NCI-H146 (cell line): ENCODE measurements around the gene ADA.

Source experiments
- DNase-seq: peaks from one replicate; lab custom pipeline; 2025; lab: John Stamatoyannopoulos, UW

The ADA gene

DNA sequence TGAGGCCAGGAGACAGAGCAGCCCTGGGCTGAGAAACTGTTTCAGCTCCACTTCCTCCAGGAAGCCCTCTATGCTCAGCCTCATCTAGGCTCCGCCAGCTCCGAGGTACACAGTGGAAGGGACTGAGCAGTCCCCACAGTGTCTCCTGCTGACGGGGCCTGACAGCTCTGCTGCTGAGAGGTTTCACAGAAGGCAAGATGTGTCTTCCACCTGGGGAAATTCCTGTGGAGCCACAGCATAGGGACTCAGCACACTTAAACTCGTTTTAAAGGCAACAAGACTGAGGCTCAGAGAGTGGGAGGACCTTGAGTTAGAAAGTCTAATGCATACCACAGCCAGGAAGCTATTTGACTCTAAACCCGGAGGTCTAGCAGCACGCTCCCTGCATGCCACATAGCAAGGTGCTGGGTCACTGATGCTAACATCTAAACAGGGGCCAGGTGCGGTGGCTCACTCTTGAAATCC, 6.8 kb downstream of the ADA start:
- DNase-seq = no peak

DNA sequence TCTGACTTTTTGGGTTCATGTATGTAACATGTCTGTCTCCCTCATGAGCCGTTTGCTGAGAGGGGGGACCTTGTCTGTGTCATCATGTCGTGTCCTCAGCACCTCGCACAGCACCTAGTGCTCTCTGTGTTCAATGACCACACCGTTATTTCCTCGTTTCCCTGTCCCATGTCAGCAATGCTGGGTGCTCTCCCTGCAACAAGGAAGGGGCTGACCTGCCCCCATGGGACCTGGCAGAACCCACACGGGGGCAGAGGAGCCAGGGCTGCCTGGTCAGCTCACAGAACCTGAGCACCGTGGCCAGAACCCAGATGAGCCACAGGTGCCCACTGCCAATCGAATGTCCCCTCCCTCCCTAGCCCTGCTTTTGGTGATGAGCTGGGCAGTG, 7.3 kb downstream of the ADA start:
- no peak for DNase-seq

DNA sequence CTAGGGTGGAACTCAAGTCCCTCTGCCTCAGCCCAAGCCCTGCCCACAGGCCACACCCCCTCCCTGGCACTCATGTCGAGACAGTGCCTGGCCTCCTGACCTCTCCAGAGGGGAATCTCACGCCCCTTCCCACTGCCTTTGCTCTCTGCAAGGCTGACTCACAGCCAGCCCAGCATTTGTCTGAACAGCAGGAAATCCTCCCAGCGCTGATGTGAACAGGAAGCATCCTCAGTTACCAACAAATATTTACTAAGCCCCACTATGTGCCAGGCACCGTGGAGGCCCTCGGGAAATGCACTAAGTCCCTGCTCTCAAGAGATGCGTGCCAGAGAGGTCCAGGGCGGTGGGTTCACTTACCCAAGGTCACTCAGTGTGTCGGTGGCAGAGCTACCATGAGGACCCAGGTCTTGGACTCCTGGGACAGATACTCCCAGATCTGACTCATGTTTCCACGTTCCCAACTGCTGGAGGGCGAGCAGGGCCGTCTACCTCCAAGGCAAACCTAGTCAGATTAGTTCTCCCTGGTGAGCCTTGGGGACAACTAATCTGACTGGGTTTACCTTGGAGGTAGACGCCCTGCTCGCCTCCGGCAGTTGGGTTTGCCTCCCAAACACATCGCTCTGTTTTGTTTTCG, 7.8 kb downstream of the ADA start:
- DNase-seq = no peak

DNA sequence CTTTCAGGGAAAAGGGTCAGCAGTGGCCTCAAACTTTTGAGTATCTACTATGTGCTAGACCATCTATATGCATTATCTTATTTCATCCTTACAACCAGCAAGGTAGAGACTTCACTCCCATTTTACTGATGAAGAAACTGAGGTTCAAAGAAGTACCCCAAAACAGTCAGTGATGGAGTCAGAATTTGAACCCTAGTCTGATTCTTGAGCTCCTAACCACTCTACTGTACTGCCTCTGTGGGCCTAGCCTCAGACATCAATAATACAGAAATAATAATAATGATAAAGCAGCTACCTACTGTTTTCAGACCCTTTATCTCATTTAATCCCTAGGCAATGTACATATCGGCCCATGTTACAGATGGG, 8.4 kb downstream of the ADA start:
- DNase-seq = no peak

DNA sequence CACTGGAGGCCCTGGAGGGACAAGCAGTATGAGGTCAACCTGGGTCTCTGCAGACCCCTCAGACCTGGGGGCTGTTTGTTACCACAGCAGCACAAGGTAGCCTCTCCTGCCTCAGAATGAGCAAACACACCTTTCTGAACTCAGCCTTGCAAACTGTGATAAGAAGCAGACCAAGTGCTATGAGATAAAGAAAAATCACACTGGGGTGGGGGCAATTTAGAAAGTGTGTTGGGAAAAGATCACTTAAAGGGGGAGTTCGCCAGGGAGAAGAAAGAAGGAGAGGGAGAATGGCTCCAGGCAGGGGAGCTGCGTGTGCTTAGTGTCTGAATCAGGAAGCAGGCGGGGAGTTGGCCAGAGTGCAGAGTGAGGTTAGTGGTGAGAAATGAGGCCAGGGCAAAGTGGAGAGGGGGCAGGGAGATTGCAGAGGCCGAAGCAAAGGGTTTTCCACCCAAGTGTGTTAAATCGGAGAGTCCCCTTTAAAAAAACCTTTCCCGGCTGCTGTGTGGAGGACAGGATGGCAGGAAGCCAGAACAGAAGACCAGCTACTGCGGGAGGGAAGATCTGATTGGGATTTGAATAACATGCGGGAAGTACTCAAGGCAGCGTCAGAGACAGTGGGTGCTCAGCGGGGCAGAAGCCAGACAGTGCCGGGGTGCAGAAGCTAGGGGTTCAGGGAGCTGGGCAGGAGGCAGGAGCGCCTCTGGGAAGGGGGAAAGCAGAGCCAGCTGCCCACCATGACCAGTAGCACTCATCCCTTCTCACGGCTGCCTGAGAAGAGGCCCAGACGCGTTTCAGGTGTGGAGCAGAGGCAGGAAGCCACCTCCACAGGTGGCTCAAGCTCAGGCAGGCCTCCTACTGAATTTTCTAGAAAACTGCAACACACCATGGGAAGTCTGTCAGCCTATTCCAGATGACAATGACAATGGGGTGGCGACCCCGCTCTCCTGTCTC, 9.0 kb downstream of the ADA start:
- peak; percentile 61 for DNase-seq

DNA sequence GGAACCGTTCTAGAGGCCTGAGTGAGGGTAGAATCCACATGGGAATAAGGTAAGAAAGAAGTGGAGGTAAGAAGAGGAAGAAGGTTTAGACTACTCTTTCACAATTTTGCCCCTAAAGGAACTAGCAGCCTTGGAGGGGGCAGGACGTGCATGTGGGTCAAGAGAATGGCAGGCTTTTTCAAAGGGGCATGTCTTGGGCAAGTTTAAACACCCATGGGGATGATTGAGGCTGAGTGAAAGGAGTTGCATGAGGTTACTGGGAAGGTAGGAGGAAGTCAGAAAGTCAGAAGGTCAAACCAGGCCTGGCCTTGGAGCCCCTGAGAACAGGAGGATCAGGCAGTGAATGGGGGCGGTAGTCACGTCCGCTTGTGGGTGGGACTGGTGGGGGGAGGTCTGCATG, 10.2 kb downstream of the ADA start:
- DNase-seq = no peak

DNA sequence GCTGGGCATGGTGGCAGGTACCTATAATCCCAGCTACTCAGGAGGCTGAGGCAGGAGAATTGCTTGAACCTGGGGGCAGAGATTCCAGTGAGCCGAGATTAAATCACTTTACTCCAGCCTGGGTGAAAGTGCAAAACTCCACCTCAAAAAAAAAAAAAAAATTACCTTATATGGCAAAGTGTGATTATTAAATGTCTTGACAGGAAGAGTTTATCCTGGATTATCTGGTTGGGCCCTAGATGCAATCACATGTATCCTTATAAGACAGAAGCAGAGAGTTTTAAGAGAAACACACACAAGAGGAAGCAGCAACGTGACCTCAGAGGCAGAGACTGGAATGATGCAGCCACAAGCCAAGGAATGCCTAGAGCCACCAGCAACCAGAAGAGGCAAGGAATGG, 11.0 kb downstream of the ADA start:
- no peak for DNase-seq

DNA sequence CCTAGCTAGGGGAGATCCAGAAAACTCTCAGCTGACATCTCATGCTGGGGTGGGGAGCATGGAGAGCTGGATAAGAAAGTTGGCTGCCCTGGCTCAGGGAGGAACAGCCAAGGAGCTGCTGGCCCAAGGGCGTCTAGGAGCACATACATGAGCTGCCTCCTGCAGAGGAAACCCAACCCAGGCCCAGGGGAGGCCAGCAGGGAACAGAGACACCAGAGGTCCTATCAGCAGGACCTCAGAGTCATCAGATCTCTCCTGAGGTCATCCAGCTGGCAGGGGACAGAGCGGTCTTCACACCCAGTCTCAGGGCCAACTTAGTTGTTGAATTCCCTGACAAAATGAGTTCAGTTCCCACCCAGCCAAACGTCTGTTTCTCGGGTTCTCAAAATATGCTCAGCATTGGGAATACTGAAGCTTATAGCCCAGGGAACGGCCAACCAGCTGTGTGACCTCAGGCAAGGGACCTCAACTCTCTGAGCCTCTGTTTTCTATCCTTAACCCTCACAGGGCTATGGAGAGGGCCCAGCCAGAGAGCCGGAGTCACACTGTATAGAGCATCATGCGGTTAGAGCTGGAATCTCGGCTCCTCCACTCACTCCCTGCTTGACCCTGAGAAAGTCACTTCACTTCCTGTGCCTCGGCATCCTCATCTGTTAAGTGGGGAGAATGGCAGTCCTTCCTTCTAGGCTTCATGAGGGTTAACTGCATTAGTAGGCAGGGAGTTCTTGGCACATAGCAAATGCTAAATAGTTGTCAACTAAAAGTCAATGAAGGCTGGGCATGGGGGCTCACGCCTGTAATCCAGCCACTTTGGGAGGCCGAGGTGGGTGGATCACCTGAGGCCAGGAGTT, 13.8 kb downstream of the ADA start:
- DNase-seq = no peak

DNA sequence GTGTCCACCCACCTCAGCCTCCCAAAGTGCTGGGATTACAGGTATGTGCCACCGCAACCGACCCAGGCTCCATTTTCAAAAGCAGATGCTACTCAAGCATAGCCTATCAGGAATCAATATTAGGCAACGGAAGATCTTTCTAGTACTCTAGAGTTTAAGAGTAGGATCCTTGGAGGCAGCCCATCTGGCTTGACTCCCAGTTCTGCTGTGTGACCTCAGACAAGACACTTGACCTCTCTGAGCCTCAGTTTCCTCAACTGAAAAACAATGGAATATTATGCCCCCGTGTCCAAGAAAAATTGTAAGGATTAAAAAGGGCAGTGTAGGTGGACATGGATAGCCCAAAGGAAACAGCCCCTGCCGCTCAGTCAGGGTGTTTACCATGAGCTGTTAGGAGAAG, 14.5 kb downstream of the ADA start:
- no peak for DNase-seq

DNA sequence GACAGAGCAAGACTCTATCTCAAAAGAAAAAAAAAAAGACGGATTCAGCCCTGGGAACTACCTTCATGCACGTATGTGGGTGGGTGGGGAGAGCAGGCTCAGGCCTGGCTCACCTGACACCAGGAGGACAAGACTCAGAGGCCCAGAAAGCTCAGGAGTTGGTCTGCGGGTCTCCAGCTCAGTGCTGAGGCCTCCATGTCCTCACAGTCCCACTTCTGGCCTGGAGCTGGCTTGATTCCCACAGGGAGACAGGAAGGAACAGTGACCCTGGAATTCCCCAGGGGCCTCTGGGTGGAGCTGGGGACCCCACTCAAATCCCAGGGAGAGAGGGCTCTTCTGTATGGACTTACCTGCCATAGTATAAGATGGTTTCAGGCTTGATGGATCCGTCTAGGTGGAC, 15.6 kb downstream of the ADA start:
- no peak for DNase-seq

DNA sequence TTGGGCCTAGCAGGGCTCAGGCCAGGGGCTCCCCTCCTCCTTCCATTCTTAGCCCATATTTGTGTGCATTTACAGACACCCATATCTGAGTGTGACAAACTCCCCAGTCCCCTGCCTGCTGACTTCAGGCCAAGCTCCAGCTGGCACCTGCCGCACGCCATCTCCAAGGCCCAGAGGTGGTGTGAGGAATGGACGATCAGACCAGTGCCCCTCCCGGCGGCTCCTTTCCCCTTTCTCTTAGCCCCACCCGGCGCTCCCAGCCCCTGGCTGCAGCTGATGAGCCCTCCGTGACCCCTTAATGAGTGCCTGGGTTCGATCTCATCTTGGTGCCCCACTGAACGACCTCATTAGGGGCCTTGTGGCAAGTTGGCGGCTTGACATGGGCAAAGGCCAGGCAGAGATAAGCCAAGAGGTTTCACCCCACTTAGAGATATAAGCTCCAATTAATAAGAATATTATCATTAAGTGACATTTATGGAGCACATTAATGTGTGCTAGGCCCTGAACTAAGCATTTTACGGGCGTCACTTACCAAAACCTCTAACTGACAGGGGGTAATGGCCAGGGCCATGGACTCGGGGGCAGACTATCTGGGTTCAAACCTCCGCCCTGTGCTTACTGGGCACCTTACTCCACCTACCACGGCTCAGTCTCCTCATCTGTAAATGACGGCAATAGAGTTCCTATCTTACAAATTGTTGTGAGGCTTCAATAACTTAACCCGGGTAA, 17.5 kb downstream of the ADA start:
- DNase-seq = no peak

DNA sequence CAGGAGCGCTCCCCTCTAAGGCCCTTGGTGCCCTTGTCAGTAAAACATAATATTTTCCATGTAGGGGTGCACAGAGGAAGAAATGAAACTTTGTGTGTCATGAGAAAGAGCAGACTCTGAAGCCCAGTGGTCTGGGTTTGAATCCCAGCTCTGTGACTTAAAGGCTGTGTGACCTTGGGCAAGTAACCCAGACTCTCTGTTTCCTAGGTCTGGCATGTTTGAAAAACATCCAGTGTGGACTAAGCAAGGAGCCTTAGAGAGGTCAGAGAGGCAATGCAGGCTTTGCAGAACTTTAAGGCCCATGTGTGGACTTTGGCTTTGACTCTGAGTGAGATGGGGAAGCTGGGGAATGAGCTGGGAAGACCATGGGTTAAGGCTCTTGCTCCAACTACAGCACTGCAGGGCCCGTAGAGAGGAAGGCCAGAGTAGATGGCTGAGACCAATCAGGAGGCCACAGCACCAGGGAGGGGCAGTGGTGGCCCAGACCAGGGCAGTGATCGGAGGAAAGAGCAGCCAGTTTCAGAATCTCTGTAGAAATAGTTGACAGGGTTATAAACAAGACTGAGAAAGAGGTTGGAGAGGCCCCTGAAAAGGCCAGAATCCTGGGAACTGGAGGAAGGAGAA, 18.2 kb downstream of the ADA start:
- DNase-seq = no peak

DNA sequence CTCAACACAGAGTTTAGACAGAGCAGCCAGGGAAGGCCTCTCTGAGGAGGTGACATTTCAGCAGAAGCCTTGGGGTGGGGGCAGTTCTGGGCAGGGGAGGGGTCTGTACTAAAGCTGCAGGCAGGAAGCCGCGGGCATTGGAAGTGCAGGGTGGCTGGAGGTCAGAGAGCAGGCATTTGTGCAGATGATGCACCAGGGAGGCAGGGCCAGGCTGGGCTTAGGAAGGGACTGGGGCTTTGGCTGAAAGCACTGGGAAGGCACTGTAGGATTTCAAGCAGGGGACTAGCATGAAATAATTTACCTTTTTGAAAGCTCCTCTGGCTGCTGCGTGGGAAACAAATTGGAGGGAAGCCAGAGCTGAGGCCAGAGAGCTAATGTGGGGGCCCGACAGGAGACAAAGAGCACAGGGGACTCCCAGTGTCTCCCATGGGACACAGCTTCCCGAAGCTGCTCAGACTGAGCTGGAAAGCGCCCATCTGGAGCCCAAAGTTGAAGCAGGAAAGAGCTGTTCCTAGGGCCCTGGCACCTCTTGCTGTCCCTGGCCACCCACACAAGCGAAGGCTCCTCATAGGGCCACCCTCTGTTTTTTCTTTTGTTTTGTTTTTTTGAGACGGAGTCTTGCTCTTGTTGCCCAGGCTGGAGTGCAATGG, 19.3 kb downstream of the ADA start:
- DNase-seq = no peak

DNA sequence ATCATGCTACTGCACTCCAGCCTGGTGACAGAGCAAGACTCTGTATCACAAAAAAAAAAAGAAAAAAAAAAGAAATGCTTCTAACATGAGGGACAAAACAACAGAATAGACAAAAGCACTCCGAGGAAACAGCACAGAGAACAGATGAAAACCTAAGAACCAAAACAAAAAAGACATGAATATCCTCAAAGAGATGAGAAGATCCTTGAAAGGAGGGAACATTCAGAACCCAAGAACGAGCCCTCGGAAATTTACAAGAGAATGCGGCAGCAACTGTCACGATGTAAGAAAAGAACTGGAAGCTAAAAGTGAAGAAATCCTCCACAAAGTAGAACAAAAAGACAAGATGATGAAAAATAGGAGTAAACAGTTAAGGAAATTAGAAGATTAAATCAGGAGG, 21.2 kb downstream of the ADA start:
- DNase-seq = no peak

DNA sequence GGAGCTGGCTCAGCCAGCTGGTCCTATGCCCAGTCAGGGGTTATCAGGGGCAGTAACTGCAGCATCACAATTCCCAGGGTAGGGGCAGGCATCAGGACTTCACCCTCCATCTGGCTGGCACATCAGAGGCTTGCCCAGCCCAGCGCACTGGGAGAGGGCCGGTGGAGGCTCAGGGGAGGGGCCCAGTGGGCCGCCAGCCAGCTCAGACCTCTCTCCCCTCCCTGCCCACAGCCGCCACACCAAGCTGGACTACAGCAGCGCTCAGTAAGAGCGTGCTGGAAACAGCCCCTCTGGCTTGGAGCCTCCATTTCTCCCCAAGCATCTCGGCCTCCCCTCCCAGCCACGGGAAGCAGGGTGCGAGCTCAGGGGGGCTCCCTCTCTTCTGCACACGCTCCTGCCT, 22.0 kb downstream of the ADA start:
- no peak for DNase-seq

DNA sequence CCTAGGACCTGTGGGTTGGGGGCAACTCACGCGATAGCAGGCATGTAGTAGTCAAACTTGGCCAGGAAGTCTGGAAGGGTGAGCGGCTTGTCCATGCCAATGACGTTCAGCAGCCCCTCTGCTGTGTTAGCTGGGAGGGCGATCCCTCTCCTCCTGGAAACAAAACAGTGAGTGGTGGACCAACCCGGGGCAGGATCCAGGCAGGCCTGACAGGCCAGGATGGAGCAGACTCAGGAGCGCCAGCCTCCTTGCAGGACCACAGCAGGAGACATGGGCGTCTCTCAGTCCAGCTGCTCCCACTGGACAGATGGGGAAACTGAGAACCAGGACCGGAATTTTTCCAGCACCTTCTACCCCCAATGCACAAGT, 22.5 kb downstream of the ADA start:
- DNase-seq = no peak

DNA sequence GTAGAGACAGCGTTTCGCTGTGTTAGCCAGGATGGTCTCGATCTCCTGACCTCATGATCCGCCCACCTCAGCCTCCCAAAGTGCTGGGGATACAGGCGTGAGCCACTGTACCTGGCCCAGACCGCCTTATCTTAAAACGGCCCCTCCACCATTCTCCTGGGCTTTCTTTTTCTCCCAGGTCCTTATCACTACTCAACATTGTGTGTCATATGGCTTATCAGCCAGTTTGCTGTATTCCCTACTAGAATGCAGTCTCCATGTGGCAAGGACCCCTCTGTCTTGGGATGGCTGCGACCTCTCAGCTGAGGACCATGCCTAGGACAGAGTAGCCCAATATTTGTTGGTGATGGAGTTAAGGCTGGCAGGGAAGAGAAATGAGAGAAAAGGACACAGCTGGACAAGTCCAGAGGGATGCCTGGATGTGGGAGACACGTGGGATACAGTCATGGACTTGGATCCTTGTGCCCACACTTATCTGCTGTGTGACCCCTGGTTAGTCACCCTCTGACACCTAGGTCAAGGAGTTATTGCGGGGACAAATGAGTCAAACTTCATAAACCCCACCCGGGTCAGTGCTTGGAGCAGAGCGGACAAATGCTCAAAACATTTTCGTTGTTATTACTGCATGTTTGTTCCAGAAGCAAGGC, 24.0 kb downstream of the ADA start:
- DNase-seq = no peak

DNA sequence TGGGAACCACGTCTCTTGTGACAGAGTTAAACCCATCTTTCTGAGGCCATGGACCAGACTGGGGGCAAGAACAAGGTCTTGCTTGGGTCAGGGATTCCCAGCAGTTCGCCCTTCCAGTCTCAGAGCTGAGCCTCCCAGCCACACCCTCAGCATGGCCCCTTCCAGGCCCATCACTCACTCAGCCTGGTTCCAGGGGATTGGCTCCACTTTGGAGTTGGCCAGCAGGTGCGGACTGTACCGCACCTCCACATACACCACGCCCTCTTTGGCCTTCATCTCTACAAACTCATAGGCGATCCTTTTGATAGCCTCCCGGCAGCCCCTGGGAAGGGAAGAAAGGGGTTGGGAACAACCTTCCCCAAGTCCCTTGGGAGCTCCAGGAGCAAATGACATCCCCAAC, 25.2 kb downstream of the ADA start:
- no peak for DNase-seq

DNA sequence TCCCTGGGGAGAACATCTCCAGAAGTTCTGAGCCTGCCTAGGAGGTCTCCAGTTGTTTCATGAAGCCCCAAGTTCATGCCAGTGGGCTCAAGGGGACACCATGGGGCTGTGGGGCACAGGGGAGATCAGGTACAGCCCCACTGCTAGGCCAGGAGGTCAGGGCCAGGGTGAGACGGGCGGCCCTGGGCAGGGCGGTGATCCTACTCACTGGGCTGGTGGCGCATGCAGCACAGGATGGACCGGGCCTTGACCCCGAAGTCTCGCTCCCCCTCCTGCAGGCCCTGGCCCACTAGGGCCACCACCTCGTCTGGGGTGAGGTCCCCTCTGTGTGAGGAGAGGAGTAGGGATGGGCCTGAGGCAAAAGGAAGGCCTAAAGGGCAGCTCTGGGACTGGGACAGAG, 26.1 kb downstream of the ADA start:
- DNase-seq = no peak

DNA sequence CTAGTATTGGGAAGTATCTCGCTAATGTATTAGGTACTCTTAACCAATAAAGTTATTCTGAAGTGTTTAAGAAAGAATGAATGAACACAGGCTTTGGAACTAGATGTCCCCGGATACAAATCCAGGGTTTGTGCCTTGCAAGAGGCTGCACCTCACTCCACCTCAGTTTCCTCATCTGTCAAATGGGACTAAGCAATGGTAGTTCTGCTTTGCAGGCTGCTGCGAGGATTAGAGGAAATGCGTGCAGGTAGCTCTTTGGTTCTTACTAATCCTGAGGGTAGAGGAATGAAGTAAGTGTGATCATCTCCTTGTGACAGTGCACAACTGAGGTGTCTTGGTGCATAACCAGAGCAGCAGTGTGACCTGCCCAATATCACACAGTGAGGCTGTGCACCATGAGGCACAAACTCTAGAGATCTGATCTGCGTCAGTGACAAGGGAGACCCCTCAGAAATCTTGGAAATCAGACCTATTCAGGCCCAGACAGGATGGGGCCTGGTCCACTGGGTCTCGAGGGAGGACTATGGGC, 26.7 kb downstream of the ADA start:
- DNase-seq = no peak
